ENCODE measurements around the gene ADK. TPM values are rescaled to one million over a fixed set of nuclear protein-coding genes. Genes with fewer than 3 reads are reported as not detected.
"Not testable (repeated sequence)": the region's sequence is repeated elsewhere in the genome, so short reads cannot be mapped to it uniquely, and the experiment has no call there.

Gene ADK
- total and polyA plus RNA-seq, 5 donors from 2014 or later, result 33.3 to 83.0 (median 63.7) TPM

GRCh38 chr10:74290708-74291107 lies 139.7 kb downstream of the ADK start:
- H3K9me3 ChIP-seq (ENCODE audit: control insufficient read depth in 2 of 2, low read length in 2 of 2), result no peaks in the 10 kb centered on the region
- H3K36me3 ChIP-seq (ENCODE audit: control insufficient read depth, insufficient read depth, low read length), result no peaks in the 10 kb centered on the region
- no peak for ATAC-seq (ENCODE audit: low read depth in 2 of 2)
- no peaks in the 10 kb centered on the region for H3K27me3 Mint-ChIP-seq
- H3K27me3 ChIP-seq (ENCODE audit: control insufficient read depth, insufficient read depth, low read length), result no peaks in the 10 kb centered on the region
- no peak overlapping the region for H3K4me3 Mint-ChIP-seq
- H3K9me3 Mint-ChIP-seq, result peaks cover 0 to 1% (median 0%) of the 10 kb centered on the region in 7 donors
- peaks cover 8% of the 10 kb centered on the region for H3K4me1 ChIP-seq (ENCODE audit: control insufficient read depth, insufficient read depth, low read length, poor library complexity, severe bottlenecking)
- H3K4me3 ChIP-seq (ENCODE audit: low read depth, low read length), result no peak overlapping the region
- H3K27ac Mint-ChIP-seq, result peak overlapping the region in 2 of 3 donors; percentile 6 to 58
- peaks cover 3% of the 10 kb centered on the region for H3K36me3 Mint-ChIP-seq
- DNase-seq, result no peak
- no peak overlapping the region for H3K27ac ChIP-seq (ENCODE audit: insufficient read depth, low read length, poor library complexity, severe bottlenecking)
- H3K4me1 Mint-ChIP-seq, result peaks cover 9 to 47% (median 27%) of the 10 kb centered on the region in 4 donors

GRCh38 chr10:74292871-74293427 lies 141.9 kb downstream of the ADK start:
- Mint-ChIP-seq H3K4me3 (no peak overlapping the region), H3K36me3 (peaks cover 6% of the 10 kb centered on the region), H3K4me1 (peaks cover 9 to 47% (median 27%) of the 10 kb centered on the region in 4 donors), H3K27ac (peak overlapping the region in 1 of 3 donors; percentile 20), H3K9me3 (peaks cover 0 to 1% (median 0%) of the 10 kb centered on the region in 7 donors), H3K27me3 (no peaks in the 10 kb centered on the region)
- Histone ChIP-seq H3K4me3 (ENCODE audit: low read depth, low read length) (no peak overlapping the region), H3K4me1 (ENCODE audit: control insufficient read depth, insufficient read depth, low read length, poor library complexity, severe bottlenecking) (peaks cover 8% of the 10 kb centered on the region), H3K36me3 (ENCODE audit: control insufficient read depth, insufficient read depth, low read length) (no peaks in the 10 kb centered on the region), H3K27me3 (ENCODE audit: control insufficient read depth, insufficient read depth, low read length) (no peaks in the 10 kb centered on the region), H3K27ac (ENCODE audit: insufficient read depth, low read length, poor library complexity, severe bottlenecking) (no peak overlapping the region), H3K9me3 (ENCODE audit: control insufficient read depth in 2 of 2, low read length in 2 of 2) (no peaks in the 10 kb centered on the region)
- ATAC-seq (ENCODE audit: low read depth in 2 of 2), result no peak
- no peak for DNase-seq

GRCh38 chr10:74293686-74294371 lies 142.8 kb downstream of the ADK start:
- ATAC-seq (ENCODE audit: low read depth in 2 of 2) (no peak), DNase-seq (no peak)
- Histone ChIP-seq H3K9me3 (ENCODE audit: control insufficient read depth in 2 of 2, low read length in 2 of 2) (no peaks in the 10 kb centered on the region), H3K4me1 (ENCODE audit: control insufficient read depth, insufficient read depth, low read length, poor library complexity, severe bottlenecking) (peaks cover 8% of the 10 kb centered on the region), H3K36me3 (ENCODE audit: control insufficient read depth, insufficient read depth, low read length) (no peaks in the 10 kb centered on the region), H3K27ac (ENCODE audit: insufficient read depth, low read length, poor library complexity, severe bottlenecking) (no peak overlapping the region), H3K4me3 (ENCODE audit: low read depth, low read length) (no peak overlapping the region), H3K27me3 (ENCODE audit: control insufficient read depth, insufficient read depth, low read length) (no peaks in the 10 kb centered on the region)
- Mint-ChIP-seq H3K9me3 (peaks cover 0 to 1% (median 0%) of the 10 kb centered on the region in 7 donors), H3K27ac (peak overlapping the region in 2 of 3 donors; percentile 44 to 66), H3K36me3 (peaks cover 6% of the 10 kb centered on the region), H3K4me1 (peaks cover 9 to 48% (median 27%) of the 10 kb centered on the region in 4 donors), H3K4me3 (no peak overlapping the region), H3K27me3 (no peaks in the 10 kb centered on the region)

DNA sequence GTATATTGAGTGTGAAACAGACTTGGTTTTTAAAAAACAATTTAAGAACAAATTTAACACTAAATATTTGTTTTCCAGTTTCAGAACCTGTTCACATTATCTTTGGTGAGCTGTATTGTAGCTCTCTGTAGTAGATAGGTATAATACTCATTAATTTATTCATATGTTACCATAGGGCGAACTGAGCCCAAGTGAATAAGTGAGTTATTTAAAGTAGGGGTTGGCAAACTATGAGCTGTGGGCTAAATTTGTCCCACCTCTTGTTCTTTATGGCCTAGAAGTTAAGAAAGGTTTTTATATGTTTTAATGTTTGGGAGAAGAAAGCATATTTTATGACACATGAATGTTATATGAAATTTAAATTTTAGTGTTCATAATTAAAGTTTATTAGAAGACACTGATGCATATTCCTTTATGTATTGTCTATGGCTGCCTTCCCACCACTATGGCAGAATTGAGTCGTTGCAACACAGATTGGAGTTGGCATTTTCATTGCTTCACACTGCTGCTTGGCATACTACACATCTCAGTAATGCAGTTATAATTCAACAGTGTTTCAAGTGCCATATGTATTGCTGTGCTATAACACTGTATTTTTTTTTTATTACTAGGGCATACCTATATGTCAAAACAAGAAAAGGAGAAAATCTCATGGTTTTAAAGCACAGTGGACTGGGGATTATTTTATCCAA lies 146.5 kb downstream of the ADK start:
- H3K9me3 Mint-ChIP-seq, result peaks cover 0 to 1% (median 0%) of the 10 kb centered on the region in 7 donors
- H3K9me3 ChIP-seq (ENCODE audit: control insufficient read depth in 2 of 2, low read length in 2 of 2), result no peaks in the 10 kb centered on the region
- ATAC-seq (ENCODE audit: low read depth in 2 of 2) (no peak), DNase-seq (no peak)
- no peak overlapping the region for H3K4me3 Mint-ChIP-seq
- no peak overlapping the region for H3K27ac Mint-ChIP-seq
- H3K27me3 Mint-ChIP-seq, result no peaks in the 10 kb centered on the region
- H3K36me3 ChIP-seq (ENCODE audit: control insufficient read depth, insufficient read depth, low read length), result no peaks in the 10 kb centered on the region
- H3K36me3 Mint-ChIP-seq, result peaks cover 12% of the 10 kb centered on the region
- H3K27ac ChIP-seq (ENCODE audit: insufficient read depth, low read length, poor library complexity, severe bottlenecking), result no peak overlapping the region
- H3K4me1 Mint-ChIP-seq, result peaks cover 0 to 33% (median 18%) of the 10 kb centered on the region in 4 donors
- H3K4me3 ChIP-seq (ENCODE audit: low read depth, low read length), result no peak overlapping the region
- H3K4me1 ChIP-seq (ENCODE audit: control insufficient read depth, insufficient read depth, low read length, poor library complexity, severe bottlenecking), result no peaks in the 10 kb centered on the region
- H3K27me3 ChIP-seq (ENCODE audit: control insufficient read depth, insufficient read depth, low read length), result no peaks in the 10 kb centered on the region

DNA sequence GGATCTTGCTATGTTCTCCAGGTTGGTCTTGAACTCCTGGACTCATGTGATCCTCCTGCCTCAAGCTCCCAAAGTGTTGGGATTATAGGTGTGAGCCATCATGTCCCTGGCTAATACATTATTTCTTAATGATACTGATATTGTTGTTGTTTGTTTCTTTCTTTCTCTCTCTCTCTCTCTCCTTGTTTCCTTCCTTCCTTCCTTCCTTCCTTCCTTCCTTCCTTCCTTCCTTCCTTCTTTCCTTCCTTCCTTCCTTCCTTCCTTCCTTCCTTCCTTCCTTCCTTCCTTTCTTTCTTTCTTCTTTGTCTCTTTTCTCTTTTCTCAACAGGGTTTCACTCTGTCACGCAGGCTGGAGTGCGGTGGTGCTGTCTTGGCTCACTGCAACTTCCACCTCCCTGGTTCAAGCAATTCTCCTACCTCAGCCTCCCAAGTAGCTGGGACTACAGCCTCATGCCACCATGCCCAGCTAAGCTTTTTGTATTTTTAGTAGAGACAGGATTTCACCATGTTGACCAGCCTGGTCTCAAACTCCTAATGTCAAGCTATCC lies 149.1 kb downstream of the ADK start:
- H3K9me3 ChIP-seq (ENCODE audit: control insufficient read depth in 2 of 2, low read length in 2 of 2); H3K4me3 Mint-ChIP-seq; ATAC-seq (ENCODE audit: low read depth in 2 of 2); H3K4me1 ChIP-seq (ENCODE audit: control insufficient read depth, insufficient read depth, low read length, poor library complexity, severe bottlenecking); H3K9me3 Mint-ChIP-seq; H3K27me3 ChIP-seq (ENCODE audit: control insufficient read depth, insufficient read depth, low read length); H3K27ac ChIP-seq (ENCODE audit: insufficient read depth, low read length, poor library complexity, severe bottlenecking); H3K36me3 ChIP-seq (ENCODE audit: control insufficient read depth, insufficient read depth, low read length); H3K27me3 Mint-ChIP-seq; H3K4me3 ChIP-seq (ENCODE audit: low read depth, low read length); DNase-seq: not testable (repeated sequence)
- Mint-ChIP-seq H3K27ac (peak overlapping the region in 2 of 3 donors; percentile 55 to 69), H3K4me1 (peaks cover 0 to 23% (median 13%) of the 10 kb centered on the region in 4 donors), H3K36me3 (peaks cover 18% of the 10 kb centered on the region)

GRCh38 chr10:74300666-74301065 lies 149.6 kb downstream of the ADK start:
- Histone ChIP-seq H3K4me3 (ENCODE audit: low read depth, low read length) (no peak overlapping the region), H3K9me3 (ENCODE audit: control insufficient read depth in 2 of 2, low read length in 2 of 2) (no peaks in the 10 kb centered on the region), H3K36me3 (ENCODE audit: control insufficient read depth, insufficient read depth, low read length) (no peaks in the 10 kb centered on the region), H3K27me3 (ENCODE audit: control insufficient read depth, insufficient read depth, low read length) (no peaks in the 10 kb centered on the region), H3K4me1 (ENCODE audit: control insufficient read depth, insufficient read depth, low read length, poor library complexity, severe bottlenecking) (no peaks in the 10 kb centered on the region), H3K27ac (ENCODE audit: insufficient read depth, low read length, poor library complexity, severe bottlenecking) (no peak overlapping the region)
- Mint-ChIP-seq H3K36me3 (peaks cover 15% of the 10 kb centered on the region), H3K4me3 (no peak overlapping the region), H3K4me1 (peaks cover 0 to 25% (median 12%) of the 10 kb centered on the region in 4 donors), H3K27ac (peak overlapping the region in 1 of 3 donors; percentile 69), H3K27me3 (no peaks in the 10 kb centered on the region), H3K9me3 (no peaks in the 10 kb centered on the region)
- no peak for DNase-seq
- no peak for ATAC-seq (ENCODE audit: low read depth in 2 of 2)

DNA sequence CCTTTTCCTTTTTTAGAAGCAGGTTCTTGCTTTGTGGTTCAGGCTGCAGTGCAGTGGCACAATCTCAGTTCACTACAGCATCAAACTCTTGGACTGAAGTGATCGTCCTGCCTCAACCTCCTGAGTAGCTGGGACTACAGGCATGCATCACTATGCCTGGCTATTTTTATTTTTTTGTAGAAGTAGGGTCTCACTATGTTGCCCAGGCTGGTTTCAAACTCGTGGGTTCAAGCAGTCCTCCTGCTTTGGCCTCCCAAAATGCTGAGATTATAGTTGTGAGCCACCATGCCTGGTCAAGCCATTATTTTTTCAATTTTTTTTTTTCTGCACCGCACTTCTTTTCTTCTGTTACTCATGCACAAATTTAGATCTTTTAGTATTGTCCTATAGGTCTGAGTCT lies 154.7 kb downstream of the ADK start:
- Mint-ChIP-seq H3K4me1 (peaks cover 2 to 36% (median 19%) of the 10 kb centered on the region in 4 donors), H3K27me3 (no peaks in the 10 kb centered on the region), H3K36me3 (peaks cover 14% of the 10 kb centered on the region), H3K4me3 (no peak overlapping the region), H3K27ac (no peak overlapping the region), H3K9me3 (no peaks in the 10 kb centered on the region)
- no peaks in the 10 kb centered on the region for H3K4me1 ChIP-seq (ENCODE audit: control insufficient read depth, insufficient read depth, low read length, poor library complexity, severe bottlenecking)
- no peak overlapping the region for H3K27ac ChIP-seq (ENCODE audit: insufficient read depth, low read length, poor library complexity, severe bottlenecking)
- no peaks in the 10 kb centered on the region for H3K9me3 ChIP-seq (ENCODE audit: control insufficient read depth in 2 of 2, low read length in 2 of 2)
- no peak overlapping the region for H3K4me3 ChIP-seq (ENCODE audit: low read depth, low read length)
- DNase-seq (no peak), ATAC-seq (ENCODE audit: low read depth in 2 of 2) (no peak)
- no peaks in the 10 kb centered on the region for H3K36me3 ChIP-seq (ENCODE audit: control insufficient read depth, insufficient read depth, low read length)
- no peaks in the 10 kb centered on the region for H3K27me3 ChIP-seq (ENCODE audit: control insufficient read depth, insufficient read depth, low read length)

Measured in CD4-positive, CD25-positive, alpha-beta regulatory T cell (primary cell).